ENCODE results near the gene NCSTN.

Gene NCSTN

GRCh38 chr1:160352555-160352954 is 9.4 kb downstream of the NCSTN start:
- no peak for DNase-seq (ENCODE audit: low read depth)

DNA sequence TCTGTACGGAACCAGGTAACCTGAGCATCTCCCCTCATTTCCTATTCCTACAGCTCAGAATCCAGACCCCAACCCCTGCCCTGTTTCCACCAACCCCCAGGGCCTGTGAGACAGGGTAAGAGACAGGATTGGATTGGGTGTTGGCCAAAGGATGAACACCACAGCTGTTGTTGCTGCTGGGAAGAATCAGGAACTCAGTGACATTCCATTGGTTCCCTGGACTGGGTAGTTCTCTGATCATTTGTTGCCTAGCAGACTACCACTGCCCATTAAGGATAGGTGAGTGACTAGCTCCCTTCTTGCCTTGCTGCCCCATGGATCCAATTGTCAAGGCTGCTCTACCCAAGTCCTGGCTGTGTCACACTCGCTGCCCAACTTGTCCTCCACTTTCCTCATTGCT is 10.0 kb downstream of the NCSTN start:
- DNase-seq (ENCODE audit: low read depth): no peak

GRCh38 chr1:160354388-160354985 is 11.3 kb downstream of the NCSTN start:
- DNase-seq (ENCODE audit: low read depth): no peak

- DNase-seq (ENCODE audit: low read depth): no peak
Measured at GRCh38 chr1:160357286-160358002, 14.3 kb downstream of the NCSTN start.

- no peak for DNase-seq (ENCODE audit: low read depth)
Measured at GRCh38 chr1:160358073-160358472, 14.9 kb downstream of the NCSTN start.

GRCh38 chr1:160359559-160360226 is 16.5 kb downstream of the NCSTN start:
- DNase-seq (ENCODE audit: low read depth): no peak

DNA sequence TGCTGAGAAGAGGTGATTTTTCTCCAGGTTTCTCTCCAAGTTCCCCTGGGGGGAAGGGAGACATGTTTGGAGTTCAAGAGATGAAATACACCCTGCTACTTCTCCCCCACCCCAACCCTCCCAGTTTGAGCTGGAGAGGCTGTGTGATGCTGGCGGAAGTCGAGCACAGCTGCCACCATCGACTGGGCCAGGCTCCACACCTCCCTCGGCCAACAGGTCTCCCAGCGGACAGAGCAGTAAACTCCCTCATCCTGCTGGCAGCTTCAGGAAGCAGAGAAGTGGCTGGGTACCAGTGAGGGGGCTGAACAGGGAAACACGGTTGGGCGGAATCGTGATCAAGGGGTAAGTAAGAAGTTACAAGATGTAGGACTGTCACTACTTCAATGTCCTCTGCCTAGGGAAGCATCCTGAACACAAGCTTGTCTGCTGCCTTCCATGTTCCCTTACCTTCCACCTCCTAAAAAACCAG is 17.1 kb downstream of the NCSTN start:
- DNase-seq (ENCODE audit: low read depth): no peak

DNA sequence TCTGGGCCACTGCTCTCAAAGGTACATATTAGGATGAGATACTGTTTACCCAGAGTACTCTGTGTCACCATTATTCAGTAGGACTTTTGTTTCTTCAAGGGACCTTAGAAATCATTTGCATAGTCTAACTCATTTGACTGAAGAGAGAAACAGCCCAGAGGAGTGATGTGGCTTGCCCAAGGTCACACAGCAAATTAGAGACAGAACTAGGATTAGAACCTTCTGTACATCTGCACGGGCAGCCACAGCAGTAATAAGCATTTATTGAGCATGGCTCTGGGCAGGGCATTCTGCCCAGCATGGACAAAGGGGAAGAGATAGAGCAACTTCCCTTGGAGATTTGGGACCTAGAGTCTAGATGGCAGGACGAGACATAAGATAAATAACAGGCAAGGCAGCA is 18.0 kb downstream of the NCSTN start:
- no peak for DNase-seq (ENCODE audit: low read depth)

GRCh38 chr1:160361814-160362167 is 18.6 kb downstream of the NCSTN start:
- no peak for DNase-seq (ENCODE audit: low read depth)

DNA sequence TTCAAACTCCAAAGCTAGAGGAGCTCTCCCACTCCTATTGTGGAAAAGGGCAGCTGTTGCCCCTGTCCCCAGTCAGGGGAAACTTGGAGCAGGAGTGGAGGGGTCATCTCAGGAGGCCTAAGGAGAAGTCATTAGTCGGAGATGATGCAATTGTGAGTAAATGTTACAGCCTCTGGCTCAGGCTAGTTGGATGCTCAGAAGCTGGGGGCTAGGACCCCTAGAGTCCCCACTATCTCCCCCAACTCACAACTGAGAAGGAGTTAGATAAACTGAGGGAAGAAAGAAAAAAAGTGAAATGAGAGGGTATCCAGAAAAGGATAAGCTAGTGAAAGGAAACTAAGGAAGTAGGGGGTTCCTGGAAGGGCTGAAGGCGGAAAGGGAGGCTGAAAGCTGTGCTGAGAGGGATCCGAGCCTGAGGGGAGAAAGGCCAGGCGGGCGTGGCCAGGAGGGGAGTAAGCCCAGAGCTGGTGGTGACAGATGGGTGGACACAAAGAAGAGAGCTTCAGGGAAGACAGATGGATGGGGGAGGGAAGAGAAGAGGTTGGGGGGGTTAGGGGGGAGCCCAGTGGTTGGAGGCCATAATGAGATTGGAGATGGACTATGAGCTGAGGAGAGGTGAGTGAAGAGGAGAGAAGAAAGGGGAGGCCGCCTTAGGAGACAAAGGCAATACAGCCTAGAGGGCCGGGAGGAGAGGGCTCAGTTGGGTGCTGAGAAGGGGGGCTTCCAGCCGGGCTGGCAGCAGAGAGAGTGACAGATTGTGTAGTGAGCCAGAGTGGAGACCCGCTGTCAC is 19.2 kb downstream of the NCSTN start:
- no peak for DNase-seq (ENCODE audit: low read depth)

DNA sequence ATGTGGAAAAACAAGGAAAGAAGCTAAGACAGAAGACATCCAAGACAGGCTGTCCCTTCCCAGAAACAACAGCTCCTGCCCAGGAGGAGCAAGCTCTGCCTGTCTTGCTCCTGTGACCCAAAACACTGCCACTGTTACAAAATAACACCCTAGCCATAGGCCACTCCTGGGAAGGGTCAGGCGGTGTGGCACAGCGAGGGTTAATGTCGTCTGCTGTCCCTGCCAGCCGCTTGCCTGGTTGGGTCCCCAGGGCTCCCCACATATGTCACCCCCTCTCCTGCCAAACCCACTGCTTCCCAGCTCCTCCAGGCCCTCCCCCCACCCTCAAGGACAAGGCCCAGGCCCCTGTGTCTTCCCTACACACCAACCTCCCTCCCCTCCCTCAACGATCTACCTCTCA is 19.8 kb downstream of the NCSTN start:
- DNase-seq (ENCODE audit: low read depth): no peak

GRCh38 chr1:160363951-160364735 is 21.0 kb downstream of the NCSTN start:
- DNase-seq (ENCODE audit: low read depth): no peak

GRCh38 chr1:160365325-160365724 is 22.1 kb downstream of the NCSTN start:
- DNase-seq (ENCODE audit: low read depth): no peak

DNA sequence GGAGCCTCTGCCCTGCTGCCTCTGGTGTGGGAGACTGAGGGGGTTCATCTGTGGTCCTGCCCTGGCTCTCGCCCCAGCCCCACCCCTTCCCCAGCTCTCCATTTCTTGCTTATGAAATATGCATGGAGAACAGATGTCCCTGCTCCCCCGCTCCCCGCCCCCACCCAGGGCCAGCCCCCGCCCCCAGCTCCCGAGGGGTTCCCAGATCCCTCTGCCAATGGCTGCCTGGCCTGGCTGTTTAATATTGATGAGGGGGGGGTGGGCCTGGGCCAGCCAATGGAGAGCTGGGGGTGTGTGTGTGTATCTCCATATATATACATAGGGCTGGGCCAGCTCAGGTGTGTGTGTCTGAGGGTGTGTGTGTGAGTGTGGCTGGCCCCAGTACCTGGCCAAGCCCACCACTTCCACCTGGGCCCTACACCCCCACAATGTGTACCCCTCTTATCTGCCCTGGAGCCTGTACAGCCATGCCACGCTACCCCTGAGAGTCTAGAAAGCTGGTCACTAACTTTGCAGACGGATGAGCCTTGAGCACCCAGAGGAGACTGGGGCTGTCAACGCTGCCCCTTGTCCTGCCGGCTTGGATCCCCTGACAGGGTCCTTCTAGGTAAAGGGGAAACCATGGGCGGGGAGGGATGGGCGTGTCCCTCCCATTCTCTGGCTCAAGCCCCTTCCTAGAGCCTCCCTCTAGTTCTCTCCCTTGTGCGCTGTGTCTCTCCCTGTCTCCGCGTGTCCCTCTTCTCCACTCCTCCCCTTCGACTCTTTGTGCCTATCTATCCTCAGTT is 23.7 kb downstream of the NCSTN start, which contains the start of gene NHLH1:
Gene NHLH1, plus strand, starts transcription at position 341 of the 785 bp plus-strand sequence. CDS start 3,661 bp downstream, outside the sequence.
- DNase-seq (ENCODE audit: low read depth): no peak

DNA sequence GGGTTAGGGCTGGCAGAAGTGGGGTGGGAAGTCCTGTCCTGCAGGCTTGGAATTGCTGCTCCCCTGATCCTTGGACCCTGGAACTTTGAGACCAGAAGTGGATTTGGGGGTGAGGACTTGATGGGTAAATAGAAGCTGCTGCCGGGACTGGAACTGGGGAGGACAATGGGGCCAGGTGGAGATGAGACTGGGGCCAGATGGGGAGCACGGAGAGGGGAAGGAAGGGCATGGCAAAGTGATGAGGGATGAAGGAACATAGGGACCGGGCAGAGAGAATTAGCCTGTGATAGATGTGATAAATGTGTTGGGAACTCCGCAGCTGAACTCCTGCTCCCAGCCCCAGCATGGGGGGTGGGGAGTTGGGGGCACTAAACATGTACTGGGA is 24.3 kb downstream of the NCSTN start:
- no peak for DNase-seq (ENCODE audit: low read depth)

DNA sequence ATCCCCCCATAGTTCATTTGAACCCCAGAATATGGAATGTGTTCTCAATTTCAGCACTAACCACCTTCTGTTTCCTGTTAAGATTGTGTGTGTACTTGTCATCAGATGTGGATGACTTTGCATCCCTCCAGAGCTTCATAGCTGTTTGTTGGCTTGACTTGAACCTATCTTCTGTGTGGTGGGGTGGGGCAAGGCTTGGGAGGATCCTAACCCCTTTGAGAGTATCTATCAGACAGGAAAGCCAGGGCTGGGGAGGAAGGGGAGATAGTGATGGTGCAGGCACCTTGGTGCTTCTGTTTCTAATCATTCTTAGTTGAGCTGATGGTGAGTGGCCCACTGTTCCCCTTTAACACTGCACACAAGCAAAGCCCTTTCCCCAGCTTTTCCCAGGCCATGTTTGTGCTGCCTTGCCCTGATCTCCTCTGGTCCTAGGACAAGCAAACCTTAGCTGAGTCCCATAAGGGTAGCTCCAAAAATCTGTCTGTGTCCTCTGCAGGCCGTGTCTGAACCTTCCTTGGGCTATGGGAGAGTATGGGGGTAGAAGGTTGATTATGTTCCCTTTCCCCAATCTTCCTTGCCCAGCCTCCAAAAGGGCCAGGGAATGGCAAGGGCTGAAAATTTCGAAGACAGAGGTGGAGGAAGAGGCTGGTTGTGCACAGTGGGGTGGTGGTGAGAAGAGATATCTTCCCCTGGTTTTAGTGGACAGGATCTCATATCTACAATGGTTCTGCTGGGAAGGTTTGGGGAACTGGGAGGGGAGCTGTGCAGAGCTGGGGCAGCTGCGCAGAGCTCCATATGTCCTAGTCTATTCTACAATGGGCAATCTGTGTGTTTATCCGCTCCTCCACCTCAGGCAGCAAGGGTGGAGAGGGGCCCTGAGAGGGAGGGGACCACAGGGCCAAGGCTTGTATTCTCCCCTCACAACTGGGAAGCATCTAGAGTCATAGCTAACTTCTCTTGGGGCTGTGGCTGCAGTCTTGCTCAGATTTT is 25.0 kb downstream of the NCSTN start:
- DNase-seq (ENCODE audit: low read depth): no peak

DNA sequence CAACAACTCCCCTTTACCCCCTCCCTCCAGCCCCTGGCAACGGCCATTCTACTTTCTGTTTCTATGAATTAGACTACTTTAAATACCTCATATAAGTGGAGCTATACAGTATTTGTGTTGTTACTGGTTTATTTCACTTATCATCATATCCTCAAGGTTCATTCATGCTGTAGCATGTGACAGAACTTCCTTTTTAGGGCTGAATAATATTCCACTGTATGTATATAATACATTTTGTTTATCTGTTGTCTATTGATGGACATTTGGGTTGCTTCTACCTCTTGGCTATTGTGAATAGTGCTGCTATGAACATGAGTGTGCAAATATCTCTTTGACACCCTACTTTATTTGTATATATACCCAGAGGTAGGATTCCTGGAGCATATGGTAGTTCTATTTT is 25.9 kb downstream of the NCSTN start:
- no peak for DNase-seq (ENCODE audit: low read depth)

- no peak for DNase-seq (ENCODE audit: low read depth)
Measured at GRCh38 chr1:160370561-160371345, 27.6 kb downstream of the NCSTN start.

DNA sequence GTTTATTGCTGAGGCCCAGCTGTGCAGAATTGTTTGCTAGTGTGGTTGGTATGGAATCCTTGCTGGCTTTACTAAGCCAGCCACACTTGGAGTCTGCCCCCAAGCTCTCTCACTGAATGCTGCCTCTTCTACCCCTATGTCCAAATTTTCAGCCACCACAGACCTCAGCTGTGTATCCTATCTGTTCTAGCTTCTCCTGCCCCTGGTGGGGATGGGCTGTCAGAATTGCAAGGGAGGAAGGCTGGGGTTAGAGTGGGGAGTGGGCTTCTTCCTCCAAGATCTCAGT is 28.1 kb downstream of the NCSTN start:
- no peak for DNase-seq (ENCODE audit: low read depth)
